G401.6 (cell line): ENCODE data around the gene CSNK2A2.

Experiments used
- FAIRE-seq: peaks from 2 replicates; lab custom pipeline; 2012; peaks lifted over from hg19 to GRCh38; lab: Jason Lieb, UNC

Gene CSNK2A2

DNA sequence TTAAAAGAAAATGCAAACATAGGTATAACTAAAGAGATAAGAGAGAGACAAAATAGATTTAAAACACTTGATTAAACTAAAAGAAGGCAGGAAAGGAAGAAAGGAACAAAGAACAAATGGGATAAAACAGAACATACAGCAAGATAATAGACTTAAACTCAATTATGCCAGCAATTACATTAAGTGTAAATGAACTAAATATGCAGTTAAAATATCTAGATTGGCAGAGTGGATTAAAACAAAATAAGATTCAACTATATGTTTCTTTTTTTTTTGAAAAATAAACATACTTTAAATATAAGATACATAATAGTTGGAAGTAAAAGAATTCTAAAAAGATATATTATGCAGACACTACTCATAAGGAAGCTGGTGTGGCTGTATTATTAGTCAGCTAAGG is 59.1 kb downstream of the CSNK2A2 start:
- no peak for FAIRE-seq

DNA sequence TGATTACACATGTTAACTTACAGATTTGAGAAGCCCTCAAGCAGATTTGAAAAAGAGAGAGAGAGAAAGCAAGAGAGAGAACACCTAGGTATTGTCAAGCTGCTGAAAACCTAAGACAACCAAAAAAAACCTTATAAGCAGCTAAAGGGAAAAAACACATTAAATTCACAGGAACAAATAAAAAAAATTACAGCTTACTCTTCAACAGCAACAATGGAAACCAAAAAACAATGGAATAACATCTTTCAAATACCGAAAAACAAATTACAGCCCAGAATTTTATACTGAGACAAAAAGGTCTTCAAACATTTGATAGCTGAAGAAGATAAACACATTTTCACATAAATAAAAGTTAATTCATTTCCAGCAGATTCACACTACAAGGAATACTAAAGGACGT is 60.3 kb downstream of the CSNK2A2 start:
- FAIRE-seq: peak; percentile 6

- FAIRE-seq: peak; percentile 97
These were observed 68.6 kb downstream of the CSNK2A2 start, which contains the start of gene CFAP20 for GRCh38 chr16:58129097-58129936. Gene CFAP20 (minus strand): TSS chr16:58129381. CDS start chr16:58129115, 266 bp downstream.

GRCh38 chr16:58128711-58129096 is 69.2 kb downstream of the CSNK2A2 start:
- FAIRE-seq: no peak

- no peak for FAIRE-seq
These were observed 69.7 kb downstream of the CSNK2A2 start for GRCh38 chr16:58128181-58128631.

- FAIRE-seq: no peak
These were observed 70.3 kb downstream of the CSNK2A2 start for GRCh38 chr16:58127634-58128033.

DNA sequence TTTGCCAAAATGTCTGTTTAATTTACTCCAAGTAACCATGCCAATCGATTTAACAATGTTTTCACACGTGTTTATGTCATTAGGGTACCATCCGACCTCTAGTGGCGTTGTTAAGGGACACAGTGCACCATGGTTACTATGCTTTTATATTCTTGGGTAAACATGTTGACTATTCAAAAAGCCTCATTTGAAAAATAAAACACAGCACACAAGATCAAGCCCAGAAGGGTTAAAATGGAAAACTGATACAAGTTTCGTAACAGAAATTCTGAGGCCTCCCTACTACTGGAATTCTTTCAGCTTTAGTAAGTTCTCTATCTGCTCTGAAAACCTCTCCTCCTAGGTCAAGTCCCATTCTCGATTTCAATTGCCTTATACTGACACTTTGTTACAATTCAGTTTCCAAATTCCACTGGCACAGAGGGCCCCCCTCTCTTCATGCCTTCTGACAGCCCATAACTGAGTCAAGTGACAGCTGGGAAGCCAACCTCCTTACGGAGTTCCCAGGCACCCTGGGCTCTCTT is 70.8 kb downstream of the CSNK2A2 start:
- peak; percentile 49 for FAIRE-seq

DNA sequence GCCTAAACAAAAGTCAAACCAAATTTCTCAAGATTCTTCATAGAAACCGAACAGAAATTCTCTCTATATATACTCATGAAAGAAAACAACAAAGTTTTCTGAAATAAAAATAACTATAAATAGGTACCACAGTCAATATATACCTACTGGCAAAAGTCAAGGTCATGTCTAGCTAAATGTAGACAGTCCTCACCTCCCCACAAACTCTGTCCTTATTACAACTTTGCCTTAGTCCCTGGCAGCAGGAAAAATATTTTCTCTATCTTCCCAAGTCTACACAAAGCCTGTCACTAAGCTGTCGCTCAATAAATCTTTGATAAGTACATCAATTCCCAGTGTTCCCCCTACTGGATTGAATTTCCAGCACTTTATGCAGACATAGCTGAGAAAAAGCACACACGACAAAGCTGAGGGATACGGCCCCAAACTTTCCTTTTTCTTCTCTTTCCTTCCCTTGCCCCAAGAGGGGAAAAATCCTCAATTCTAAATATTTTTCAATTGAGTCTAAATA is 71.4 kb downstream of the CSNK2A2 start:
- no peak for FAIRE-seq

DNA sequence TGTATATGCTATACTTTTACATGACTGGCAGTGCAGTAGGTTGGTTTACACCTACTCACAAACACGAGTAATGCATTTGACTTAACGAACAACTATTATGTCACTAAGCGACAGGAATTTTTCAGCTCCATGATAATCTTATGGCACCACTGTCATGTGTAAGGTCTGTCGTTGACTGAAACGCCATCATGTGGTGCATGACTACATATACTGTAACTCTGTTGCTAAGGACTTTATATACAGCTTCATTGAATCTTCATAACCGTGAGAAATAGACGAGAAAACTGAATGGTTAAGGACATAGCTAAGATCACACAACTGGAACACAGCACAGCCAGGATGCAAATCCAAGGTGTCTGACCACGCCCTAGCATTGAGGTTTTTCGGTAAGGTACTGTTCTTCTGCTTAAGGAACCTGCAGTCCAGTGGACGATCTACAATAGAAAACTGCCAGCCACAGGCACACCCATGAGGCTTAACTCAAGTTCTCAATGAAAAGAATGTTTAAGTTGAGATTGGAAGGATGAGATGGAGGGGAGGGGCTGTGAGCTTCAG is 72.0 kb downstream of the CSNK2A2 start:
- no peak for FAIRE-seq

DNA sequence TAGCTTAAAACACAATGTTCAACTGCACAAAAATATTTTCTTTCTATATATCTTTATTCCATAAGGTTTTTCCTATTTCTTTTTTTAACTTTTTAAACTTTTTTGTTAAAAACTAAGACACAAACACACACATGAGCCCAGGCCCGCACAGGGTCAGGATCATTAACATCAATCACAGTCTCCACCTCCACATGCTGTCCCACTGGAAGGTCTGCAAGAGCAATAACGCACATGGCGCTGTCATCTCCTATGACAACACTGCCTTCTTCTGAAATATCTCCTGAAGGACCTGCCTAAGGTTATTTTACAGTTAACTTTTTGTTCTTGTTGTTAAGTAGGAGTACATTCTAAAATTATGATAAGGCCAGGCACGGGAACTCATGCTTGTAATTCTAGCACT is 72.9 kb downstream of the CSNK2A2 start:
- FAIRE-seq: no peak

DNA sequence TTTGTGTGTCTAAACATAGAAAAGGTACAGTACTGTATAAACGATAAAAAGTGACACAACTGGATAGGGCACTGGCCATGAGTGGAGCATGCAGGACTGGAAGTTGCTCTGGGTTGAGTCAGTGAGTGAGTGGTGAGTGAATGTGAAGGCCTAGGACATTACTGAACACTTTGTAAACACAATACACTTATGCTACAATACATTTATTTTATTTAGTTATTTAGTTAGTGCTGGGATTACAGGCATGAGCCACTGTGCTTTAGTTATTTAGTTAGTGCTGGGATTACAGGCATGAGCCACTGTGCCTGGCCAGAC is 73.3 kb downstream of the CSNK2A2 start:
- no peak for FAIRE-seq

DNA sequence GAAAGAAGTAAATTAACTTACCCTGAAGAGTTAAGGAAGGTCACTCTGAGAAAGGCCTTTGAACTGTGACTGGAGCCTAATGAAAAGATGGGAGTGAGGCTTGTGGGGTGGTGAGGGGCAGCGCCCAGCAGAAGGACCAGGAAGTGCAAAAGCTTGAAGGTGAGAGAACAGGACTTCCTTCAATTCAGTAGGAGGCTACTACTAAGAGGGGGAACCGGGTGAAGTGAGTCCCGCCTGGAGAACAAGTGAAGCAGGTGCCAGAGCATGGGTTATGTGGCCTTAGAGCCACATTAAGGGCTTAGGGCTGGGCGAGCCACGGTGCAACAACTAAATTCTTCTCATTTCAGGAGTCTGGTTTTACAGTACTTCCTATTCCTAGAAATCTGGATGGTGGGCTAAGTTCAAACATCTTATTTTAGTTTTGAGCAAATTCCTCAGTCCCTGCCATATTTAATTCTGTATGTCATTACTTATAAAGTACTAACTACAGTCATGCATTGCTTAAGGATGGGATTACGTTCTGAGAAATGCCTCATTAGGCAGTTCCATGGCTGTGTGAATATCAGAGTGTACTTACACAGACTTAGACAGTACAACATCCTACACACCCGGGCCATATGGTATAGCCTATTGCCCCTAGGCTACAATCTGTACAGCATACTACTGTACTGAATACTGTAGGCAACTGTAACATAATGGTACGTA is 73.9 kb downstream of the CSNK2A2 start:
- no peak for FAIRE-seq

- FAIRE-seq: no peak
These were observed 76.8 kb downstream of the CSNK2A2 start for GRCh38 chr16:58121132-58121531.

DNA sequence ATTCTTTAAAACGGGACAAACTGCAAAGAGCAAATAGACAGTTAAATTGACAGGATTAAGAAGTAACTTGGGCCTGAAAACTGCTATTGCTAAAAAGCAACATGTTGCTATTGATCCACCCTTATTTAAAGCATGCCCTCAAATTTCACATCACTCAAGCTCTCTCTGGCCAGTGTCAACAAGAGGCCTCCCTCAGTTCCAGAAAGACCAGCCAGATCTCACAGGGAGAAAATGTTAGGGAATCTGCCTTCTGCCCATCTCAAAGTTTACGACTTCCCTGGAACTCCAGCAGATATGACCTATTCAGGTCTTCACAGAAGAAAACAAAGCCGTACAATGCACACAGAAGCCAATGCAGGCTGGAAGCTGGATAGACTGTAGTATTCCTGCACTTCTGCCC is 77.7 kb downstream of the CSNK2A2 start:
- FAIRE-seq: no peak

- no peak for FAIRE-seq
These were observed 78.4 kb downstream of the CSNK2A2 start for GRCh38 chr16:58119509-58119845.

DNA sequence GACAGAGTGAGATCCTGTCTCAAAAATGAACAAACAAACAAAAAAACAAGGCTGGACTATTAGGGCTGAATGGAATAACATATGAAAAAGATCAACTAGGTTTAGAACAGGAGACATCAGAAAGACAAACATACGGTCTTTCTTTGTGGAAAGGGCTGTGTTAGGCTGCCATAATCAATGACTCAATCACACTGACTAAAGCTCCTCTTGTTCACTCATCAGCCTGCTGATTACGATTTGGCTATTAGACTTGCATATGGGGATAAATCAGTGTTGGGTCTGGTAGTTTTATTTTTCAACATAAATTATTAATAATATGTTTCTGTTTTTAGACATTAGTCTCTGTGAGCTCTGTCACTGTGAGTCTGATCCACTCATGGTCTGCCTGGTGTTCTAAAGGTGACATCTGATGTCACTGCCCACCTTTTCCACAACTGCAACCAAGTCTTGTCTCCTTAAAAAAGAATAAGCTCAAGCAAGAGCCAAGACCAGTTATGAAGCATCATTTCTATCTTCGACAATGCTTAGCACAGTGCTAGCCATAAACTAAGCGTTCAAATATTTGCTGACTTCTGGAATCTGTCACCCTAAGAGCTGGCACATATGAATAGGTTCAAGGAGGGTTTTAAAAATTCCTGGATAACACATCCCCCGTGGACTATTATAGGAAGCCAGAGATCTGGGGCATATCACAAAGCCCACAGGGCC is 79.0 kb downstream of the CSNK2A2 start:
- FAIRE-seq: no peak

DNA sequence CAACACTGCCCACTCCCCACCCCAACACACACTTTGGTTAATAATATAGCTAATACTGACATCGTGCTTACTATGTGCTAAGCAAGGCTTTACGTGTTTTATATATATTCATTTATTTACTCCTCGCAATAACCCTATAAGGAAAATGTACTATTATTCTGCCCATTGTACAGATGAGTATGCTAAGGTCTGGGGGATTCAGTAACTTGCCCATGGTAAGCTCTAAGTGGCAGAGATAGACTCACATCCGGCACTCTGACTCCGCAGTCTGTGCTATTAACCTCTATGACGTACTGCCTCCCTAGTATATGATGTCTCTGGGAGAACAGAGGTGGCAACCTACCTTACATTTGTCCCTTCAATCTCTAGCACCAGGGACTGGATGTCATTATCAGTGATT is 81.4 kb downstream of the CSNK2A2 start:
- no peak for FAIRE-seq

DNA sequence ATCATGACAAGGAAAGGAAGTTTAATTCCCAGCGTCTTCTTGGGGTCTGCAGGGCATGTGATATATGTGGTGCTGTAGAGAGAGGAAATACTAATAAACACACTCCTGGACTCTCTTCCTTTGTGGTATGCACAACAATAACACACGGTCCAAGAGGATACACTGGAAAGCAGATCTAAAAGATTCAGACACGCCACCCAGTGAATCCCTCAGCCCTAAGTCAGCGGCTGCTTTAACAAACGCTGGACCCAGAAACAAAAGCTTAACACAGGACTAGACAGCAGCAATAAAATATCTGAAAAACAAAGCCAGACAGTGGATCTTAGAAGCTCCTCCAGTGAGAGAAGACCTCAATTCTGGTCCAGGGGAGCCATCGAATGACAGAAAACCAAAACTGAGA is 81.8 kb downstream of the CSNK2A2 start:
- FAIRE-seq: no peak

GRCh38 chr16:58114827-58115825 is 82.8 kb downstream of the CSNK2A2 start:
- FAIRE-seq: no peak

DNA sequence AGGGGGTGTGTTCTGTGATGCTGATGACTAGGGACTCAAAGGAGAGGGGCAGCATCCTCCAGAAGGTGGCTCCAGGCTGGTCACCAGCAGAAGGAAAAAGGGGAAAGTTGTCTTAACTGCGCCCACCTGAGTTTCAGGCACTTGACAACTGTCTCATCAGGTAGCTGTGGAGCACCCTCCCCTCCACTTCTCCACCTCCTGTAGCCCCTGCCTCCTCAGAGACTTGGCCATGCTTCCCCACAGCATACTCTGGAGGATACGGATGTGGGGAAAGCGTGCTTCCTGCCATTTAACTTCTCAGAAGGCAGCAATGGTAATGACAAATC is 86.6 kb downstream of the CSNK2A2 start:
- FAIRE-seq: no peak

- FAIRE-seq: no peak
These were observed 87.2 kb downstream of the CSNK2A2 start for GRCh38 chr16:58110571-58111301.
